ENCODE results near the gene DDA1. TPM values are rescaled to one million over a fixed set of nuclear protein-coding genes. Genes with fewer than 3 reads are reported as not detected.

DDA1 gene
- total RNA-seq, 1 donor from 2014 or later = 81.2 TPM

- Mint-ChIP-seq H3K9me3 (ENCODE audit: unreplicated experiment) (peaks cover 11% of the 10 kb centered on the region), H3K27ac (ENCODE audit: unreplicated experiment) (no peak overlapping the region), H3K4me3 (ENCODE audit: unreplicated experiment) (no peak overlapping the region), H3K4me1 (ENCODE audit: low read depth, unreplicated experiment) (peaks cover 11% of the 10 kb centered on the region), H3K36me3 (ENCODE audit: unreplicated experiment) (peaks cover 5% of the 10 kb centered on the region), H3K27me3 (ENCODE audit: unreplicated experiment) (peaks cover 16% of the 10 kb centered on the region)
- TF ChIP-seq, protein P1, sequence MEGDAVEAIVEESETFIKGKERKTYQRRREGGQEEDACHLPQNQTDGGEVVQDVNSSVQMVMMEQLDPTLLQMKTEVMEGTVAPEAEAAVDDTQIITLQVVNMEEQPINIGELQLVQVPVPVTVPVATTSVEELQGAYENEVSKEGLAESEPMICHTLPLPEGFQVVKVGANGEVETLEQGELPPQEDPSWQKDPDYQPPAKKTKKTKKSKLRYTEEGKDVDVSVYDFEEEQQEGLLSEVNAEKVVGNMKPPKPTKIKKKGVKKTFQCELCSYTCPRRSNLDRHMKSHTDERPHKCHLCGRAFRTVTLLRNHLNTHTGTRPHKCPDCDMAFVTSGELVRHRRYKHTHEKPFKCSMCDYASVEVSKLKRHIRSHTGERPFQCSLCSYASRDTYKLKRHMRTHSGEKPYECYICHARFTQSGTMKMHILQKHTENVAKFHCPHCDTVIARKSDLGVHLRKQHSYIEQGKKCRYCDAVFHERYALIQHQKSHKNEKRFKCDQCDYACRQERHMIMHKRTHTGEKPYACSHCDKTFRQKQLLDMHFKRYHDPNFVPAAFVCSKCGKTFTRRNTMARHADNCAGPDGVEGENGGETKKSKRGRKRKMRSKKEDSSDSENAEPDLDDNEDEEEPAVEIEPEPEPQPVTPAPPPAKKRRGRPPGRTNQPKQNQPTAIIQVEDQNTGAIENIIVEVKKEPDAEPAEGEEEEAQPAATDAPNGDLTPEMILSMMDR (IDR thresholded peaks at IDR 0.05; ENCODE audit: partially characterized antibody, unreplicated experiment) = no peak
- no peak for DNase-seq
Observed at GRCh38 chr19:17332360-17332676, 23.0 kb downstream of the DDA1 start.

- Mint-ChIP-seq H3K27ac (ENCODE audit: unreplicated experiment) (peak overlapping the region; percentile 43), H3K27me3 (ENCODE audit: unreplicated experiment) (peaks cover 16% of the 10 kb centered on the region), H3K4me1 (ENCODE audit: low read depth, unreplicated experiment) (peaks cover 8% of the 10 kb centered on the region), H3K36me3 (ENCODE audit: unreplicated experiment) (peaks cover 5% of the 10 kb centered on the region), H3K9me3 (ENCODE audit: unreplicated experiment) (peaks cover 9% of the 10 kb centered on the region), H3K4me3 (ENCODE audit: unreplicated experiment) (peak overlapping the region; percentile 69)
- peak; percentile 62 for DNase-seq
- TF ChIP-seq, protein P1 (IDR thresholded peaks at IDR 0.05; ENCODE audit: partially characterized antibody, unreplicated experiment) = no peak
Observed at GRCh38 chr19:17332677-17333581, 23.6 kb downstream of the DDA1 start.

GRCh38 chr19:17333611-17334413, 24.4 kb downstream of the DDA1 start:
- Mint-ChIP-seq H3K4me1 (ENCODE audit: low read depth, unreplicated experiment) (peaks cover 8% of the 10 kb centered on the region), H3K27me3 (ENCODE audit: unreplicated experiment) (peaks cover 16% of the 10 kb centered on the region), H3K27ac (ENCODE audit: unreplicated experiment) (peak overlapping the region; percentile 89), H3K9me3 (ENCODE audit: unreplicated experiment) (peaks cover 10% of the 10 kb centered on the region), H3K4me3 (ENCODE audit: unreplicated experiment) (peak overlapping the region; percentile 92), H3K36me3 (ENCODE audit: unreplicated experiment) (peaks cover 5% of the 10 kb centered on the region)
- DNase-seq = no peak
- TF ChIP-seq, protein P1 (IDR thresholded peaks at IDR 0.05; ENCODE audit: partially characterized antibody, unreplicated experiment) = no peak

- Mint-ChIP-seq H3K9me3 (ENCODE audit: unreplicated experiment) (peaks cover 11% of the 10 kb centered on the region), H3K27ac (ENCODE audit: unreplicated experiment) (peak within 1 kb of the TSS; percentile 89), H3K4me3 (ENCODE audit: unreplicated experiment) (peak within 1 kb of the TSS; percentile 92), H3K27me3 (ENCODE audit: unreplicated experiment) (peaks cover 16% of the 10 kb centered on the region), H3K36me3 (ENCODE audit: unreplicated experiment) (peaks cover 5% of the 10 kb centered on the region), H3K4me1 (ENCODE audit: low read depth, unreplicated experiment) (peaks cover 8% of the 10 kb centered on the region)
- DNase-seq = peak; percentile 99
- TF ChIP-seq, protein P1 (IDR thresholded peaks at IDR 0.05; ENCODE audit: partially characterized antibody, unreplicated experiment) = no peak
Observed at GRCh38 chr19:17334414-17335409, 25.3 kb downstream of the DDA1 start, which contains the start of gene ANO8. TSS of gene ANO8 (minus strand) at chr19:17334855. CDS start at chr19:17334670, 185 bp downstream.

Data from glutamatergic neuron (in vitro differentiated cells).